OCI-LY3 (cell line): ENCODE data around the gene ICOS.

Experiments
- CTCF ChIP-seq: fragments of 200-600, 300-600 bp; sonication (generic); IDR thresholded peaks from 2 replicates; pipeline ENCODE4 v1.5.1; 2014; ENCODE audit warnings: antibody characterized with exemption, low read length, low read depth
- EZH2phosphoT487 ChIP-seq: fragments of 200-600 bp; shearing (Covaris generic); IDR thresholded peaks from 2 replicates; pipeline ENCODE4 v1.6.1; 2018; ENCODE audit warnings: antibody characterized with exemption, mixed run types, low read depth

DNA sequence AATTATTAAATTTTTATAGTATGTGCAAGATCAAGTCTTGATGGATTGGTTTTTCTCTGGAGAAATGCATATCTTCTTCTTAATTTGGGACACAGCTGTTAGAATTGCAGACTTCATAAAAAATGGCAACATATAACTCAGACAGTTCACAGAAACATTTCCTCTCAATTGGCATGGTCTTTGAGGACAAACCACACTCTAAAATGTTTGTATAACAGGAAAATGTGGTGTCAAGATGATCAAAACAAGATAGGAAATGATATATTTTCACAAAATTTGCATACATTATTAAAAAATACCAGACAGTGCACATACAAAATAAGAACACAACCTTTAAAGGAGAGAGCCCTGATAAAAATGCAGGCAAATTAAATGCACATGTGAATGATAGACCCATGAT is 63.9 kb downstream of the ICOS start:
- no peak for TF ChIP-seq CTCF
- TF ChIP-seq EZH2phosphoT487: no peak
